Endothelial cell of umbilical vein (primary cell): ENCODE data around the gene METTL16. TPM values are rescaled to one million over a fixed set of nuclear protein-coding genes. Genes with fewer than 3 reads are reported as not detected.

Experiments used
- BruUV-seq: library from RNA; stranded (reverse); fragments of 400-500 nt; replicated peaks from 2 replicates; lab custom pipeline; 2021; lab: Mats Ljungman, UMichigan
- CTCF ChIA-PET: fragments of 300-600, 350-600 bp; sonication (Branson Sonifier 250); formaldehyde crosslinking; loops from one replicate; lab custom pipeline; 2021; ENCODE audit warnings: antibody characterized with exemption, inconsistent platforms; lab: Charles Lee
- POLR2A ChIA-PET: fragments of 300-600, 350-600 bp; sonication (Branson Sonifier 250); formaldehyde crosslinking; loops from one replicate; lab custom pipeline; 2021; ENCODE audit warnings: antibody characterized with exemption, inconsistent platforms; lab: Charles Lee
- DNase-seq: peaks from one replicate; pipeline ENCODE4 v3.0.0-alpha.2; 2011; ENCODE audit warnings: low read depth, low spot score
- FAIRE-seq: peaks from 2 replicates; lab custom pipeline; 2011; peaks lifted over from hg19 to GRCh38; lab: Jason Lieb, UNC
- H2AFZ ChIP-seq: 2 replicates; pipeline ENCODE4 v1.6.0; 2012; ENCODE audit warnings: low read depth, low read length, control low read depth, inconsistent platforms
- H3K27ac ChIP-seq: 2 replicates; pipeline ENCODE4 v1.5.1; 2011; ENCODE audit warnings: low read depth, mild to moderate bottlenecking, control low read depth, low read length, moderate library complexity; ENCODE audit not compliant: insufficient read depth
- H3K27me3 ChIP-seq, 2 experiments: 2 replicates each; pipeline versions ENCODE4 v1.6.0 to v1.6.1; 2011; ENCODE audit warnings: low read length in 2 of 2, mixed read lengths in 1 of 2; ENCODE audit not compliant: control insufficient read depth in 2 of 2, insufficient read depth in 2 of 2
- H3K36me3 ChIP-seq, 2 experiments: 2 replicates in 1 of 2; 3 replicates in 1 of 2; pipeline ENCODE4 v1.5.1; 2011; ENCODE audit warnings: low read length in 2 of 2, mild to moderate bottlenecking in 1 of 2, moderate library complexity in 1 of 2; ENCODE audit not compliant: control insufficient read depth in 2 of 2, insufficient read depth in 2 of 2; ENCODE audit errors: extremely low read depth in 1 of 2
- H3K4me1 ChIP-seq: 3 replicates; pipeline ENCODE4 v1.5.1; 2011; ENCODE audit warnings: mild to moderate bottlenecking, low read length; ENCODE audit not compliant: control insufficient read depth, insufficient read depth; ENCODE audit errors: extremely low read depth
- H3K4me2 ChIP-seq: 2 replicates; pipeline ENCODE4 v1.6.1; 2011; ENCODE audit warnings: low read length, control low read depth, mixed read lengths; ENCODE audit not compliant: insufficient read depth
- H3K4me3 ChIP-seq, 3 experiments: fragments of 200-600 bp in 1 of 3; sonication (generic), shearing (Covaris generic) in 1 of 3; replicated peaks in 1 of 3; 2 replicates each; pipeline ENCODE4 v1.5.1; 2011 to 2016; ENCODE audit warnings: control low read depth in 3 of 3, low read length in 3 of 3, mild to moderate bottlenecking in 2 of 3, inconsistent platforms in 1 of 3, low read depth in 1 of 3, moderate library complexity in 1 of 3; ENCODE audit not compliant: insufficient read depth in 1 of 3
- H3K79me2 ChIP-seq: 2 replicates; pipeline ENCODE4 v1.6.0; 2012; ENCODE audit warnings: low read length, inconsistent platforms; ENCODE audit not compliant: control insufficient read depth, insufficient read depth
- H3K9ac ChIP-seq: replicated peaks from 2 replicates; pipeline ENCODE3; 2011; ENCODE audit warnings: low read length, control low read depth; ENCODE audit not compliant: insufficient read depth; ENCODE audit errors: extremely low read depth
- H3K9me1 ChIP-seq: replicated peaks from 3 replicates; pipeline ENCODE4 v1.6.0; 2011; ENCODE audit warnings: mild to moderate bottlenecking, low read length; ENCODE audit not compliant: control insufficient read depth, insufficient read depth; ENCODE audit errors: extremely low read depth
- H3K9me3 ChIP-seq: replicated peaks from 2 replicates; pipeline ENCODE4 v1.5.1; 2012; ENCODE audit warnings: low read length, inconsistent platforms; ENCODE audit not compliant: control insufficient read depth, insufficient read depth
- H4K20me1 ChIP-seq: replicated peaks from 2 replicates; pipeline ENCODE3; 2011; ENCODE audit warnings: mild to moderate bottlenecking, low read length; ENCODE audit not compliant: control insufficient read depth, insufficient read depth; ENCODE audit errors: extremely low read depth
- FOS ChIP-seq: IDR thresholded peaks from 2 replicates; pipeline ENCODE4 v1.6.1; 2011; ENCODE audit warnings: mild to moderate bottlenecking, low read length, moderate library complexity, borderline replicate concordance; ENCODE audit not compliant: insufficient read depth
- MYC ChIP-seq: IDR thresholded peaks from one replicate; pipeline ENCODE4 v1.6.1; 2011; ENCODE audit warnings: mild to moderate bottlenecking, low read depth, low read length
- dilution Hi-C: fragments of 300-500 bp; cut with MboI; formaldehyde crosslinking; loops from one replicate; pipeline ENCODE4 v1.15.0; 2019; ENCODE audit warnings: low sequenced_read_pairs; ENCODE audit not compliant: extremely low pct_ligation_motif_present
- intact Hi-C: fragments of 100-400 bp; cut with micrococcal nuclease; formaldehyde crosslinking; loops from one replicate; pipeline ENCODE4 v1.10.0; 2022
- polyA plus RNA-seq, 4 experiments: library from polyadenylated mRNA; depleted of rRNA in 3 of 4; stranded (reverse) in 3 of 4; unstranded in 1 of 4; fragments of >200 nt; gene quantifications; 2 replicates each; pipeline versions ENCODE4 v1.2.1 to v1.2.3, GENCODE V29; 2011 to 2012; ENCODE audit warnings: missing spikeins in 1 of 4
- total RNA-seq: library from RNA; stranded (reverse); gene quantifications from 2 replicates; pipeline ENCODE4 v1.2.3, GENCODE V29; 2021
- TF ChIP-seq, protein P1 (sequence below): IDR thresholded peaks from 2 replicates; pipeline ENCODE4 v1.6.1; 2011; ENCODE audit not compliant: insufficient read depth, insufficient read length

Gene METTL16
- total and polyA plus RNA-seq, 2 donors (not counting 3 experiments of a cell fraction or from before 2014, with no cell fraction given), result 11.0 to 24.7 TPM

DNA sequence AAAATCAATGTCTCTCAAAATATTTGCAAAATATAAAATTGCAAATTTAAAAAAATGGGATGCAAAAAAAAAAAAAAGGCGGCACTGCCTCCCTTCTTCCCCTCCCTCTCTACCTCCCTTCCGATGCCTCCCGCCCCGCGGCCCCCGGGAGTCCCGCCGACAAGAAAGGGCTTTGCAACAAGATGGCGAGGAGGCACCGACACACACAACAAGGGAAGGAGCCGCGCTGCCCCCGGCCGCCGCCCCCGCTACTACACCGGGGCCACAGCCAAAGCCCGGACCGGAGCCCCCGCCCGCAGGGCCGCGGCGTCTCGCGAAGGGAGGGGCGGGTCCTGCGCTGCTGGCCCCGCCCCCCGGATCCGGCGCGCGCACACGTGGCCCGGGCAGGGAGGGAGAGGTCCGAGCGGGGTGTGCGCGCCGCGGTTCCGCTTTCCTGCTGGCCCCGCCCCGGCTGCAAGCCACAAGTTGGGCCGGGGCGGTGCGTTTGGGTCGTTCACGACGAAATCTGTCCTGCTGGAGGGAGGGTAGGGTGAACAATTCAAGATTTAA, 110.7 kb downstream of the METTL16 start, which contains the start of gene MNT:
Gene MNT (minus strand): TSS at position 184 of the 549 bp plus-strand sequence. CDS start 348 bp downstream, outside the sequence.
- peak; percentile 94 for DNase-seq
- H3K4me2 ChIP-seq, result peak within 1 kb of the TSS; percentile 44
- no peaks in the 10 kb centered on the region for H4K20me1 ChIP-seq
- peak; percentile 51 for TF ChIP-seq MYC
- TF ChIP-seq, protein P1, sequence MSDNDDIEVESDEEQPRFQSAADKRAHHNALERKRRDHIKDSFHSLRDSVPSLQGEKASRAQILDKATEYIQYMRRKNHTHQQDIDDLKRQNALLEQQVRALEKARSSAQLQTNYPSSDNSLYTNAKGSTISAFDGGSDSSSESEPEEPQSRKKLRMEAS, result peak; percentile 25
- no peak for TF ChIP-seq FOS
- H3K4me1 ChIP-seq, result peaks cover 42% of the 10 kb centered on the region
- H3K27ac ChIP-seq, result peak within 1 kb of the TSS; percentile 99
- H3K4me3 ChIP-seq, result peak within 1 kb of the TSS; percentile 51 to 74 (median 69)
- intact Hi-C loops (loop anchor here (1.0 to 5.0 kb wide), 4 partner anchors 8 to 64 kb away; partner anchors contain the start of genes SGSM2 and TSR1), dilution Hi-C loops (no loop called here)
- no peak for FAIRE-seq
- H3K79me2 ChIP-seq, result peaks cover 16% of the 10 kb centered on the region
- CTCF ChIA-PET, result interaction anchor here (1.2 to 4.1 kb wide), 4 partner anchors 8 to 19 kb away, joined by 5 to 47 read pairs (median 22); no protein-coding TSS in a partner anchor
- no peaks in the 10 kb centered on the region for H3K9me1 ChIP-seq
- H3K36me3 ChIP-seq, result no peaks in the 10 kb centered on the region
- H2AFZ ChIP-seq, result peak within 1 kb of the TSS; percentile 13
- H3K27me3 ChIP-seq, result no peaks in the 10 kb centered on the region
- POLR2A ChIA-PET, result interaction anchor here (1.1 to 1.2 kb wide), 2 partner anchors 8 to 65 kb away, joined by 3 to 10 read pairs; partner anchors contain the start of gene TSR1
- peak within 1 kb of the TSS; percentile 99 for H3K9ac ChIP-seq
- H3K9me3 ChIP-seq, result no peaks in the 10 kb centered on the region
- BruUV-seq, result no TSS peak

- Histone ChIP-seq H3K4me1 (peaks cover 42% of the 10 kb centered on the region), H3K9me1 (no peaks in the 10 kb centered on the region), H3K27ac (peak overlapping the region; percentile 99), H3K79me2 (peaks cover 18% of the 10 kb centered on the region), H4K20me1 (no peaks in the 10 kb centered on the region), H3K4me3 (peak overlapping the region; percentile 33 to 74 (median 69)), H3K9ac (peak overlapping the region; percentile 99), H3K9me3 (no peaks in the 10 kb centered on the region), H3K4me2 (peak overlapping the region; percentile 16), H3K27me3 (no peaks in the 10 kb centered on the region), H3K36me3 (no peaks in the 10 kb centered on the region), H2AFZ (no peak overlapping the region)
- intact Hi-C loops, result loop anchor here (2.0 to 5.0 kb wide), 2 partner anchors 16 to 63 kb away; partner anchors contain the start of genes SGSM2 and TSR1
- TF ChIP-seq FOS, result no peak
- TF ChIP-seq, protein P1, result peak; percentile 30
- BruUV-seq, result TSS peak; percentile 69
- dilution Hi-C loops, result no loop called here
- ChIA-PET POLR2A (no interaction called here), CTCF (interaction anchor here (1.7 to 4.1 kb wide), 3 partner anchors 12 to 18 kb away, joined by 9 to 47 read pairs (median 36); no protein-coding TSS in a partner anchor)
- DNase-seq (peak; percentile 51), FAIRE-seq (no peak)
These were observed 111.2 kb downstream of the METTL16 start for GRCh38 chr17:2400474-2400866.
